ENCODE measurements around the gene COL6A1. TPM values are rescaled to one million over a fixed set of nuclear protein-coding genes. Genes with fewer than 3 reads are reported as not detected.

The COL6A1 gene
- polyA plus RNA-seq, 2 of the 4 experiments (the other 2 are of a cell fraction), result 3.9 to 18.3 TPM

GRCh38 chr21:46032100-46032499 is 50.5 kb downstream of the COL6A1 start:
- 46% methylated on average over 6 of the region's 6 CpGs for WGBS (ENCODE audit: missing lambda C conversion rate)
- TF ChIP-seq ZNF302 (CRISPR knock-in tag; IDR thresholded peaks at IDR 0.05) (no peak), RAD21 (conservative IDR thresholded peaks at IDR 0.05 in 1 of 2, IDR thresholded peaks at IDR 0.05 in 1 of 2) (no peak), NR3C1 (IDR thresholded peaks at IDR 0.05) (no peak), PHF8 (IDR thresholded peaks at IDR 0.05; ENCODE audit: borderline replicate concordance, low read depth) (no peak), NFE2L2 (conservative IDR thresholded peaks at IDR 0.05; ENCODE audit: low read length) (no peak), E2F6 (IDR thresholded peaks at IDR 0.05; ENCODE audit: borderline replicate concordance, low read depth) (no peak), GATA3 (IDR thresholded peaks at IDR 0.05; ENCODE audit: borderline replicate concordance) (no peak), KDM1A (IDR thresholded peaks at IDR 0.05; ENCODE audit: low read depth) (no peak), SMC3 (IDR thresholded peaks at IDR 0.05) (no peak), NPAS2 (CRISPR knock-in tag; IDR thresholded peaks at IDR 0.05; ENCODE audit: borderline replicate concordance) (no peak), JUNB (IDR thresholded peaks at IDR 0.05) (no peak), ESRRA (IDR thresholded peaks at IDR 0.05; ENCODE audit: borderline replicate concordance, low read length) (no peak), MAFK (IDR thresholded peaks at IDR 0.05; ENCODE audit: partially characterized antibody) (no peak)
- TF ChIP-seq, protein P1, sequence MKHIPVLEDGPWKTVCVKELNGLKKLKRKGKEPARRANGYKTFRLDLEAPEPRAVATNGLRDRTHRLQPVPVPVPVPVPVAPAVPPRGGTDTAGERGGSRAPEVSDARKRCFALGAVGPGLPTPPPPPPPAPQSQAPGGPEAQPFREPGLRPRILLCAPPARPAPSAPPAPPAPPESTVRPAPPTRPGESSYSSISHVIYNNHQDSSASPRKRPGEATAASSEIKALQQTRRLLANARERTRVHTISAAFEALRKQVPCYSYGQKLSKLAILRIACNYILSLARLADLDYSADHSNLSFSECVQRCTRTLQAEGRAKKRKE (CRISPR knock-in tag; IDR thresholded peaks at IDR 0.05; ENCODE audit: low read depth), result no peak
- TF ChIP-seq, protein P2, sequence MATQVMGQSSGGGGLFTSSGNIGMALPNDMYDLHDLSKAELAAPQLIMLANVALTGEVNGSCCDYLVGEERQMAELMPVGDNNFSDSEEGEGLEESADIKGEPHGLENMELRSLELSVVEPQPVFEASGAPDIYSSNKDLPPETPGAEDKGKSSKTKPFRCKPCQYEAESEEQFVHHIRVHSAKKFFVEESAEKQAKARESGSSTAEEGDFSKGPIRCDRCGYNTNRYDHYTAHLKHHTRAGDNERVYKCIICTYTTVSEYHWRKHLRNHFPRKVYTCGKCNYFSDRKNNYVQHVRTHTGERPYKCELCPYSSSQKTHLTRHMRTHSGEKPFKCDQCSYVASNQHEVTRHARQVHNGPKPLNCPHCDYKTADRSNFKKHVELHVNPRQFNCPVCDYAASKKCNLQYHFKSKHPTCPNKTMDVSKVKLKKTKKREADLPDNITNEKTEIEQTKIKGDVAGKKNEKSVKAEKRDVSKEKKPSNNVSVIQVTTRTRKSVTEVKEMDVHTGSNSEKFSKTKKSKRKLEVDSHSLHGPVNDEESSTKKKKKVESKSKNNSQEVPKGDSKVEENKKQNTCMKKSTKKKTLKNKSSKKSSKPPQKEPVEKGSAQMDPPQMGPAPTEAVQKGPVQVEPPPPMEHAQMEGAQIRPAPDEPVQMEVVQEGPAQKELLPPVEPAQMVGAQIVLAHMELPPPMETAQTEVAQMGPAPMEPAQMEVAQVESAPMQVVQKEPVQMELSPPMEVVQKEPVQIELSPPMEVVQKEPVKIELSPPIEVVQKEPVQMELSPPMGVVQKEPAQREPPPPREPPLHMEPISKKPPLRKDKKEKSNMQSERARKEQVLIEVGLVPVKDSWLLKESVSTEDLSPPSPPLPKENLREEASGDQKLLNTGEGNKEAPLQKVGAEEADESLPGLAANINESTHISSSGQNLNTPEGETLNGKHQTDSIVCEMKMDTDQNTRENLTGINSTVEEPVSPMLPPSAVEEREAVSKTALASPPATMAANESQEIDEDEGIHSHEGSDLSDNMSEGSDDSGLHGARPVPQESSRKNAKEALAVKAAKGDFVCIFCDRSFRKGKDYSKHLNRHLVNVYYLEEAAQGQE (IDR thresholded peaks at IDR 0.05), result no peak
- DNase-seq (ENCODE audit: low read depth in 1 of 2, low spot score in 1 of 2) (no peak), ATAC-seq (no peak), FAIRE-seq (no peak)
- Histone ChIP-seq H3K4me1 (no peaks in the 10 kb centered on the region), H3K4me3 (no peak overlapping the region), H3K27ac (no peak overlapping the region), H3K9me3 (no peaks in the 10 kb centered on the region), H3K4me2 (no peak overlapping the region)
- ChIA-PET POLR2A (no interaction called here), CTCF (interaction anchor here (1.0 kb wide), 1 partner anchor 14 kb away, joined by 3 read pairs; no protein-coding TSS in a partner anchor)

GRCh38 chr21:46033410-46034400 is 52.1 kb downstream of the COL6A1 start:
- Histone ChIP-seq H3K4me2 (no peak overlapping the region), H3K27ac (no peak overlapping the region), H3K4me1 (no peaks in the 10 kb centered on the region), H3K9me3 (no peaks in the 10 kb centered on the region), H3K4me3 (no peak overlapping the region)
- ATAC-seq (no peak), FAIRE-seq (no peak), DNase-seq (ENCODE audit: low read depth in 1 of 2, low spot score in 1 of 2) (no peak)
- TF ChIP-seq ZSCAN20 (CRISPR knock-in tag; IDR thresholded peaks at IDR 0.05) (no peak), HOXB13 (CRISPR knock-in tag; IDR thresholded peaks at IDR 0.05; ENCODE audit: low read depth) (no peak), MAZ (IDR thresholded peaks at IDR 0.05; ENCODE audit: borderline replicate concordance, low read depth, low read length) (no peak), ZFP36 (IDR thresholded peaks at IDR 0.05; ENCODE audit: borderline replicate concordance, partially characterized antibody) (no peak), TP53 (CRISPR knock-in tag; IDR thresholded peaks at IDR 0.05) (no peak), ESRRA (IDR thresholded peaks at IDR 0.05; ENCODE audit: borderline replicate concordance, low read length) (no peak)
- TF ChIP-seq, protein P3, sequence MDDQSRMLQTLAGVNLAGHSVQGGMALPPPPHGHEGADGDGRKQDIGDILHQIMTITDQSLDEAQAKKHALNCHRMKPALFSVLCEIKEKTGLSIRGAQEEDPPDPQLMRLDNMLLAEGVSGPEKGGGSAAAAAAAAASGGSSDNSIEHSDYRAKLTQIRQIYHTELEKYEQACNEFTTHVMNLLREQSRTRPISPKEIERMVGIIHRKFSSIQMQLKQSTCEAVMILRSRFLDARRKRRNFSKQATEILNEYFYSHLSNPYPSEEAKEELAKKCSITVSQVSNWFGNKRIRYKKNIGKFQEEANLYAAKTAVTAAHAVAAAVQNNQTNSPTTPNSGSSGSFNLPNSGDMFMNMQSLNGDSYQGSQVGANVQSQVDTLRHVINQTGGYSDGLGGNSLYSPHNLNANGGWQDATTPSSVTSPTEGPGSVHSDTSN (IDR thresholded peaks at IDR 0.05), result no peak
- CTCF ChIA-PET, result no interaction called here
- POLR2A ChIA-PET, result no interaction called here
- 73% methylated on average over 20 of the region's 64 CpGs for WGBS (ENCODE audit: missing lambda C conversion rate)

All from A549 (cell line).